Neural progenitor cell (in vitro differentiated cells): Measurements from ENCODE around the gene FAM89A.

ENCODE experiments used
- EZH2 ChIP-seq: fragments of 200-600 bp; sonication (generic); IDR thresholded peaks from 2 replicates; pipeline ENCODE4 v1.6.1; 2017; ENCODE audit warnings: antibody characterized with exemption, mild to moderate bottlenecking, moderate library complexity
- TF ChIP-seq, protein P1 (sequence below): fragments of 200-600 bp; sonication (generic); IDR thresholded peaks from 2 replicates; pipeline ENCODE4 v1.5.1; 2017; ENCODE audit warnings: antibody characterized with exemption, mild to moderate bottlenecking

- TF ChIP-seq, protein P1, sequence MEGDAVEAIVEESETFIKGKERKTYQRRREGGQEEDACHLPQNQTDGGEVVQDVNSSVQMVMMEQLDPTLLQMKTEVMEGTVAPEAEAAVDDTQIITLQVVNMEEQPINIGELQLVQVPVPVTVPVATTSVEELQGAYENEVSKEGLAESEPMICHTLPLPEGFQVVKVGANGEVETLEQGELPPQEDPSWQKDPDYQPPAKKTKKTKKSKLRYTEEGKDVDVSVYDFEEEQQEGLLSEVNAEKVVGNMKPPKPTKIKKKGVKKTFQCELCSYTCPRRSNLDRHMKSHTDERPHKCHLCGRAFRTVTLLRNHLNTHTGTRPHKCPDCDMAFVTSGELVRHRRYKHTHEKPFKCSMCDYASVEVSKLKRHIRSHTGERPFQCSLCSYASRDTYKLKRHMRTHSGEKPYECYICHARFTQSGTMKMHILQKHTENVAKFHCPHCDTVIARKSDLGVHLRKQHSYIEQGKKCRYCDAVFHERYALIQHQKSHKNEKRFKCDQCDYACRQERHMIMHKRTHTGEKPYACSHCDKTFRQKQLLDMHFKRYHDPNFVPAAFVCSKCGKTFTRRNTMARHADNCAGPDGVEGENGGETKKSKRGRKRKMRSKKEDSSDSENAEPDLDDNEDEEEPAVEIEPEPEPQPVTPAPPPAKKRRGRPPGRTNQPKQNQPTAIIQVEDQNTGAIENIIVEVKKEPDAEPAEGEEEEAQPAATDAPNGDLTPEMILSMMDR, result no peak
- no peak for TF ChIP-seq EZH2
Measured at GRCh38 chr1:231027136-231027925, 12.7 kb downstream of the FAM89A start.
